ENCODE data around the gene EIF3I. TPM values are rescaled to one million over a fixed set of nuclear protein-coding genes. Genes with fewer than 3 reads are reported as not detected.
A peak's percentile ranks its signal among the peaks of the same experiment; 100 is the strongest.

The EIF3I gene
- total RNA-seq, 1 experiment from 2014 or later = 222 TPM

- H3K27ac ChIP-seq (ENCODE audit: insufficient read length, low read depth, low read length) = no peak overlapping the region
- H3K4ac ChIP-seq (ENCODE audit: low read depth, low read length) = no peak overlapping the region
- TF ChIP-seq, protein P1, sequence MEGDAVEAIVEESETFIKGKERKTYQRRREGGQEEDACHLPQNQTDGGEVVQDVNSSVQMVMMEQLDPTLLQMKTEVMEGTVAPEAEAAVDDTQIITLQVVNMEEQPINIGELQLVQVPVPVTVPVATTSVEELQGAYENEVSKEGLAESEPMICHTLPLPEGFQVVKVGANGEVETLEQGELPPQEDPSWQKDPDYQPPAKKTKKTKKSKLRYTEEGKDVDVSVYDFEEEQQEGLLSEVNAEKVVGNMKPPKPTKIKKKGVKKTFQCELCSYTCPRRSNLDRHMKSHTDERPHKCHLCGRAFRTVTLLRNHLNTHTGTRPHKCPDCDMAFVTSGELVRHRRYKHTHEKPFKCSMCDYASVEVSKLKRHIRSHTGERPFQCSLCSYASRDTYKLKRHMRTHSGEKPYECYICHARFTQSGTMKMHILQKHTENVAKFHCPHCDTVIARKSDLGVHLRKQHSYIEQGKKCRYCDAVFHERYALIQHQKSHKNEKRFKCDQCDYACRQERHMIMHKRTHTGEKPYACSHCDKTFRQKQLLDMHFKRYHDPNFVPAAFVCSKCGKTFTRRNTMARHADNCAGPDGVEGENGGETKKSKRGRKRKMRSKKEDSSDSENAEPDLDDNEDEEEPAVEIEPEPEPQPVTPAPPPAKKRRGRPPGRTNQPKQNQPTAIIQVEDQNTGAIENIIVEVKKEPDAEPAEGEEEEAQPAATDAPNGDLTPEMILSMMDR (conservative IDR thresholded peaks at IDR 0.05) = no peak
- H2AFZ ChIP-seq (ENCODE audit: low read length) = peak overlapping the region; percentile 34
- no peaks in the 10 kb centered on the region for H3K79me2 ChIP-seq (ENCODE audit: insufficient read depth, low read length)
- no peak overlapping the region for H3T11ph ChIP-seq (ENCODE audit: low read length)
- peaks cover 26 to 32% of the 10 kb centered on the region in 2 experiments for H3K4me1 Mint-ChIP-seq
- peaks cover 2% of the 10 kb centered on the region; the same call in 1 of the 2 replicates for H3K27me3 Mint-ChIP-seq (ENCODE audit: low read depth)
- H3K4me3 Mint-ChIP-seq = peak overlapping the region in 1 of 2 experiments; percentile 21; a peak in 2 of 5 replicates
- no peaks in the 10 kb centered on the region for H3K23me2 ChIP-seq (ENCODE audit: insufficient read length, low read depth, low read length, poor library complexity, severe bottlenecking)
- no peaks in the 10 kb centered on the region for H3K79me1 ChIP-seq (ENCODE audit: insufficient read depth, low read depth, low read length, poor library complexity, severe bottlenecking)
- no peak overlapping the region for H3K9ac ChIP-seq (ENCODE audit: extremely low read depth, insufficient read length, low read length)
- no peaks in the 10 kb centered on the region for H3K9me3 Mint-ChIP-seq
- no peaks in the 10 kb centered on the region for H4K20me1 ChIP-seq (ENCODE audit: control insufficient read depth, insufficient read depth, insufficient read length)
- H3K18ac ChIP-seq (ENCODE audit: insufficient read length, low read depth, low read length) = peak overlapping the region; percentile 47
- no peak overlapping the region for H2BK15ac ChIP-seq (ENCODE audit: low read depth, low read length)
- DNase-seq = no peak
- H4K91ac ChIP-seq (ENCODE audit: insufficient read length, low read depth, low read length) = no peak overlapping the region
- no peak overlapping the region for H3K23ac ChIP-seq (ENCODE audit: insufficient read length, low read depth, low read length)
- peak overlapping the region; percentile 53 to 93 (median 64); a peak in 5 of 7 replicates for H3K27ac Mint-ChIP-seq
- no peak overlapping the region for H3K56ac ChIP-seq (ENCODE audit: insufficient read length, low read depth, low read length)
- peaks cover 7% of the 10 kb centered on the region; the same call in 1 of the 2 replicates for H3K4me1 ChIP-seq (ENCODE audit: insufficient read depth, low read length)
- H2BK120ac ChIP-seq (ENCODE audit: low read depth, low read length, poor library complexity, severe bottlenecking) = no peak overlapping the region
- H3K4me2 ChIP-seq (ENCODE audit: insufficient read depth, insufficient read length, low read length) = no peak overlapping the region
- no peak overlapping the region for H2AK5ac ChIP-seq (ENCODE audit: insufficient read length, low read length)
- no peak overlapping the region for H2BK20ac ChIP-seq (ENCODE audit: low read depth, low read length, poor library complexity, severe bottlenecking)
- no peak overlapping the region for H4K5ac ChIP-seq (ENCODE audit: insufficient read length, low read depth, low read length)
- H2BK5ac ChIP-seq (ENCODE audit: insufficient read length, low read length) = no peak overlapping the region
- H2BK12ac ChIP-seq (ENCODE audit: insufficient read length, low read depth, low read length) = no peak overlapping the region
- no peaks in the 10 kb centered on the region; the same call in 1 of the 2 replicates for H3K27me3 ChIP-seq (ENCODE audit: insufficient read depth, low read length)
- no peaks in the 10 kb centered on the region for H3K36me3 Mint-ChIP-seq (ENCODE audit: insufficient read depth in 1 of 3, low read depth in 3 of 3)
- H3K9me3 ChIP-seq (ENCODE audit: control insufficient read depth, low read depth, low read length) = no peaks in the 10 kb centered on the region
- WGBS (ENCODE audit: extremely low coverage, insufficient read length, low lambda C conversion rate) = no CpG with 5 or more reads among the region's 9 CpGs
- peak overlapping the region; percentile 23; the same call in 1 of the 2 replicates for H3K14ac ChIP-seq (ENCODE audit: insufficient read depth, low read length)
- no peak overlapping the region for H4K8ac ChIP-seq (replicated peaks; ENCODE audit: insufficient read length, low read depth, low read length)
These were observed 27.8 kb downstream of the EIF3I start for GRCh38 chr1:32249831-32250525.

Measured in H9 (cell line).